K562 (cell line): Measurements from ENCODE around the gene NT5DC4. TPM values are rescaled to one million over a fixed set of nuclear protein-coding genes. Genes with fewer than 3 reads are reported as not detected.
A peak's percentile ranks its signal among the peaks of the same experiment; 100 is the strongest.

Experiments used
- CEBPB ChIP-seq: fragments of 450-650 bp; IDR thresholded peaks from 2 replicates; pipeline ENCODE4 v1.6.1; 2016; ENCODE audit warnings: missing genetic modification characterization, missing compliant biosample characterization
- ESRRA ChIP-seq: fragments of 450-650 bp; IDR thresholded peaks from 2 replicates; pipeline ENCODE4 v1.6.1; 2014; ENCODE audit warnings: low read depth, mild to moderate bottlenecking, moderate library complexity, borderline replicate concordance
- FIP1L1 ChIP-seq: fragments of 200-400 bp; formaldehyde crosslinking; IDR thresholded peaks from 2 replicates; pipeline ENCODE4 v1.6.1; 2018; ENCODE audit warnings: mild to moderate bottlenecking, low read depth, low read length; ENCODE audit not compliant: poor library complexity, severe bottlenecking
- HNRNPL ChIP-seq: fragments of 200-400 bp; formaldehyde crosslinking; IDR thresholded peaks from 2 replicates; pipeline ENCODE4 v1.6.1; 2017; ENCODE audit warnings: low read depth, mild to moderate bottlenecking, low read length
- MYNN ChIP-seq, 2 experiments: sonication (generic); formaldehyde crosslinking in 1 of 2; IDR thresholded peaks; 2 replicates each; pipeline versions ENCODE4 v1.5.0 to v1.6.1; 2016 to 2020; ENCODE audit warnings: antibody characterized with exemption in 1 of 2, missing genetic modification reagents in 1 of 2
- SMAD2 ChIP-seq: fragments of 150-350 bp; IDR thresholded peaks from 2 replicates; pipeline ENCODE4 v1.6.1; 2014; ENCODE audit warnings: low read depth, mild to moderate bottlenecking, low read length
- SMARCC2 ChIP-seq: fragments of 450-650 bp; IDR thresholded peaks from 2 replicates; pipeline ENCODE4 v1.6.1; 2017; ENCODE audit warnings: antibody characterized with exemption, moderate library complexity, mild to moderate bottlenecking, low read depth
- SMC3 ChIP-seq: conservative IDR thresholded peaks from 2 replicates; pipeline ENCODE4 v1.6.1; 2011; ENCODE audit warnings: low read depth, low read length, improper control_type of control experiment; ENCODE audit not compliant: insufficient read depth
- SRSF7 ChIP-seq: fragments of 200-400 bp; formaldehyde crosslinking; optimal IDR thresholded peaks from 2 replicates; pipeline ENCODE3; 2017; ENCODE audit warnings: mild to moderate bottlenecking, low read depth, low read length
- TEAD1 ChIP-seq, 2 experiments: fragments of 450-650 bp in 1 of 2; sonication (generic) in 1 of 2; formaldehyde crosslinking; IDR thresholded peaks; 2 replicates each; pipeline versions ENCODE4 v1.4.0 to v1.8.0; 2020 to 2022; ENCODE audit warnings: mild to moderate bottlenecking in 2 of 2, missing genetic modification reagents in 1 of 2
- TOE1 ChIP-seq, 2 experiments: fragments of 450-650 bp in 1 of 2; sonication (generic) in 1 of 2; formaldehyde crosslinking in 1 of 2; IDR thresholded peaks; 2 replicates each; pipeline versions ENCODE4 v1.7.1 to v1.8.0; 2016 to 2022; ENCODE audit warnings: borderline replicate concordance in 2 of 2, mild to moderate bottlenecking in 2 of 2, antibody characterized with exemption in 1 of 2, inconsistent platforms in 1 of 2, low read depth in 1 of 2, missing genetic modification reagents in 1 of 2, moderate library complexity in 1 of 2
- ZNF57 ChIP-seq: fragments of 450-650 bp; formaldehyde crosslinking; IDR thresholded peaks from 2 replicates; pipeline ENCODE4 v1.4.0; 2020; ENCODE audit warnings: mild to moderate bottlenecking, moderate library complexity
- ZNF589 ChIP-seq: fragments of 200-800 bp; sonication (Bioruptor generic); IDR thresholded peaks from 2 replicates; pipeline ENCODE4 v1.6.1; 2016; ENCODE audit warnings: low read depth, missing genetic modification characterization, missing compliant biosample characterization
- polyA plus RNA-seq, 8 experiments: library from polyadenylated mRNA; depleted of rRNA in 4 of 8; stranded (reverse) in 5 of 8; unstranded in 3 of 8; fragments of >200 nt; fragmentation: Nextera tagmentation in 2 of 8; fragmentation: Illumina TruSeq in 1 of 8; extraction: Ambion mirVana in 2 of 8; extraction: Trizol in 1 of 8; gene quantifications; 2 replicates each; pipeline versions ENCODE4 v1.2.1 to v1.2.3, GENCODE V29; 2011 to 2014; ENCODE audit warnings: inconsistent platforms in 1 of 8, missing spikeins in 1 of 8
- total RNA-seq, 7 experiments: library from RNA; depleted of rRNA in 6 of 7; stranded (reverse); fragments of >200 nt in 6 of 7; fragmentation: Illumina TruSeq in 2 of 7; extraction: Trizol in 2 of 7; gene quantifications; 2 replicates each; pipeline versions ENCODE4 v1.2.1 to v1.2.3, GENCODE V29; 2011 to 2021; ENCODE audit warnings: low replicate concordance in 1 of 7
- TF ChIP-seq, protein P1 (sequence below): fragments of 250-450 bp; sonication (Bioruptor Pico); IDR thresholded peaks from 2 replicates; pipeline ENCODE4 v1.8.0; 2022; ENCODE audit warnings: moderate library complexity, mild to moderate bottlenecking, inconsistent platforms
- TF ChIP-seq, protein P2 (sequence below), 2 experiments: fragments of 450-650 bp; formaldehyde crosslinking in 1 of 2; IDR thresholded peaks; 2 replicates each; pipeline versions ENCODE4 v1.4.0 to v1.6.1; 2014 to 2020; ENCODE audit warnings: mild to moderate bottlenecking in 2 of 2, borderline replicate concordance in 1 of 2, low read depth in 1 of 2

NT5DC4 gene
- total and polyA plus RNA-seq, 9 of the 15 experiments (the other 6 are each of a cell fraction or from before 2014, with no cell fraction given), result 0.44 to 6.9 (median 2.5) TPM

DNA sequence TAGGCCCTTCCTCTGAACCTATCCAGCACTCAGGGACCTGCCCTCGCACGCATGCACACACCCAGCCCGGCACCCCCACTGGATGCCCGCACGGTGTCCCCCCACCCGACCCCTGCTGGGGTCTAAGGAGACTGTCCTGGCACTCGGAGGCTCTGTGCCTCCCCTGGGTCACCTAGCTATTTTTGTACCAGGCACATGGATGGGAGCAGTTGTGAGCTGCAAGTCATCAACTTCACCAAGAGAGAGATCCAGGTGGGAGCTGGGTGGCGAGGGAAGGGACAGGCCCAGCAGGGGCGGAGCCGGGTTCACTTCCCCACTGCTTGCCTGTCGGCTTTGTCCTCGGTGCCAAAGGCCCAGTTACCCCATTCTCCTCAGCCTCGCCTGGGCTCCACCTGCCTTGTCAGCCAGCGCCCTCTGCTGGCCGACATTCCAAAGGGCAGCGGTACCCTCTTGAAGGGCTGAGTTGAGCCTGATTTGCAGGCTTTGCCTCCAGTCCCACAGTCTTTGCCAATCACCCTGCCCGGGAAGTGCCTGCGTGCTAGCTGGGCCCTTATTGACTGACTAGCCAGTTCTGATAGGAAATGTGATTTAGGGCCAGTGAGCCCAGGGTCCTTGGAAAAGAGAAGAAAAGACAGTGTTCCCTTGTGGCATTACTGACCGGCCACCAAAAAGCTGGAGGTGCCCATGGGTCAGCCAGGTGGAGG is 5.8 kb downstream of the NT5DC4 start (continued):
- TF ChIP-seq, protein P1, sequence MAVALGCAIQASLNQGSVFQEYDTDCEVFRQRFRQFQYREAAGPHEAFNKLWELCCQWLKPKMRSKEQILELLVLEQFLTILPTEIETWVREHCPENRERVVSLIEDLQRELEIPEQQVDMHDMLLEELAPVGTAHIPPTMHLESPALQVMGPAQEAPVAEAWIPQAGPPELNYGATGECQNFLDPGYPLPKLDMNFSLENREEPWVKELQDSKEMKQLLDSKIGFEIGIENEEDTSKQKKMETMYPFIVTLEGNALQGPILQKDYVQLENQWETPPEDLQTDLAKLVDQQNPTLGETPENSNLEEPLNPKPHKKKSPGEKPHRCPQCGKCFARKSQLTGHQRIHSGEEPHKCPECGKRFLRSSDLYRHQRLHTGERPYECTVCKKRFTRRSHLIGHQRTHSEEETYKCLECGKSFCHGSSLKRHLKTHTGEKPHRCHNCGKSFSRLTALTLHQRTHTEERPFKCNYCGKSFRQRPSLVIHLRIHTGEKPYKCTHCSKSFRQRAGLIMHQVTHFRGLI (CRISPR knock-in tag), result no peak
- TF ChIP-seq TEAD1 (CRISPR knock-in tag; IDR thresholded peaks at IDR 0.05) (peak; percentile 35 to 88; a peak in 2 of 4 replicates), FIP1L1 (no peak), TOE1 (IDR thresholded peaks at IDR 0.05; ENCODE audit: borderline replicate concordance) (no peak), TOE1 (CRISPR knock-in tag; IDR thresholded peaks at IDR 0.05; ENCODE audit: borderline replicate concordance, low read depth) (no peak), ZNF589 (CRISPR knock-in tag) (0 out of 2 replicates have a peak, but pooled peaks have one; percentile 42), SMC3 (peak; percentile 99), SRSF7 (no peak), CEBPB (tag) (0 out of 2 replicates have a peak, but pooled peaks have one; percentile 17), MYNN (IDR thresholded peaks at IDR 0.05) (peak; percentile 68; the same call in 1 of the 2 replicates), MYNN (CRISPR knock-in tag; IDR thresholded peaks at IDR 0.05) (no peak), ESRRA (peak; percentile 35; the same call in 1 of the 2 replicates), ZNF57 (CRISPR knock-in tag) (no peak), SMAD2 (no peak), HNRNPL (no peak), SMARCC2 (no peak)
- TF ChIP-seq, protein P2, sequence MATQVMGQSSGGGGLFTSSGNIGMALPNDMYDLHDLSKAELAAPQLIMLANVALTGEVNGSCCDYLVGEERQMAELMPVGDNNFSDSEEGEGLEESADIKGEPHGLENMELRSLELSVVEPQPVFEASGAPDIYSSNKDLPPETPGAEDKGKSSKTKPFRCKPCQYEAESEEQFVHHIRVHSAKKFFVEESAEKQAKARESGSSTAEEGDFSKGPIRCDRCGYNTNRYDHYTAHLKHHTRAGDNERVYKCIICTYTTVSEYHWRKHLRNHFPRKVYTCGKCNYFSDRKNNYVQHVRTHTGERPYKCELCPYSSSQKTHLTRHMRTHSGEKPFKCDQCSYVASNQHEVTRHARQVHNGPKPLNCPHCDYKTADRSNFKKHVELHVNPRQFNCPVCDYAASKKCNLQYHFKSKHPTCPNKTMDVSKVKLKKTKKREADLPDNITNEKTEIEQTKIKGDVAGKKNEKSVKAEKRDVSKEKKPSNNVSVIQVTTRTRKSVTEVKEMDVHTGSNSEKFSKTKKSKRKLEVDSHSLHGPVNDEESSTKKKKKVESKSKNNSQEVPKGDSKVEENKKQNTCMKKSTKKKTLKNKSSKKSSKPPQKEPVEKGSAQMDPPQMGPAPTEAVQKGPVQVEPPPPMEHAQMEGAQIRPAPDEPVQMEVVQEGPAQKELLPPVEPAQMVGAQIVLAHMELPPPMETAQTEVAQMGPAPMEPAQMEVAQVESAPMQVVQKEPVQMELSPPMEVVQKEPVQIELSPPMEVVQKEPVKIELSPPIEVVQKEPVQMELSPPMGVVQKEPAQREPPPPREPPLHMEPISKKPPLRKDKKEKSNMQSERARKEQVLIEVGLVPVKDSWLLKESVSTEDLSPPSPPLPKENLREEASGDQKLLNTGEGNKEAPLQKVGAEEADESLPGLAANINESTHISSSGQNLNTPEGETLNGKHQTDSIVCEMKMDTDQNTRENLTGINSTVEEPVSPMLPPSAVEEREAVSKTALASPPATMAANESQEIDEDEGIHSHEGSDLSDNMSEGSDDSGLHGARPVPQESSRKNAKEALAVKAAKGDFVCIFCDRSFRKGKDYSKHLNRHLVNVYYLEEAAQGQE (IDR thresholded peaks at IDR 0.05; ENCODE audit: borderline replicate concordance), result peak; percentile 94
- TF ChIP-seq, protein P2 (CRISPR knock-in tag; IDR thresholded peaks at IDR 0.05; ENCODE audit: low read depth), result no peak
